OCI-LY7 (cell line): ENCODE results near the gene MPV17L2.

ENCODE experiments used
- CTCF ChIP-seq: fragments of 200-600 bp; sonication (generic); conservative IDR thresholded peaks from 2 replicates; pipeline ENCODE4 v1.5.1; 2014; ENCODE audit warnings: mild to moderate bottlenecking, antibody characterized with exemption, low read length, moderate library complexity, mixed read lengths
- EZH2phosphoT487 ChIP-seq: fragments of 200-600 bp; sonication (generic); IDR thresholded peaks from 2 replicates; pipeline ENCODE4 v1.6.1; 2018; ENCODE audit warnings: low read depth, borderline replicate concordance, mild to moderate bottlenecking, mixed run types, antibody characterized with exemption, low read length, moderate library complexity, mixed read lengths

GRCh38 chr19:18164072-18164471 is 28.9 kb upstream of the MPV17L2 start:
- no peak for TF ChIP-seq CTCF
- no peak for TF ChIP-seq EZH2phosphoT487
